Stomach (tissue), 9 donors: ENCODE measurements around the gene SERPINF2. TPM values are rescaled to one million over a fixed set of nuclear protein-coding genes. Genes with fewer than 3 reads are reported as not detected.

Source experiments
- DNase-seq, 2 donors: peaks; one replicate each; pipeline versions ENCODE4 v3.0.0 to v3.0.0-alpha.2; 2013 to 2019
- H3K27ac ChIP-seq, 5 donors: fragments of 200-600 bp in 4 of 5; sonication (generic) in 4 of 5; one replicate each; pipeline ENCODE4 v1.5.1; 2013 to 2019; ENCODE audit warnings: mild to moderate bottlenecking in 1 of 5, moderate library complexity in 1 of 5
- H3K27me3 ChIP-seq, 3 donors: fragments of 200-600 bp; sonication (generic); one replicate each; pipeline ENCODE4 v1.5.1; 2017 to 2019; ENCODE audit warnings: mixed run types in 1 of 3
- H3K36me3 ChIP-seq, 4 donors: fragments of 200-600 bp; sonication (generic); 1 replicate in 3 of 4; 2 replicates in 1 of 4; pipeline ENCODE4 v1.5.1; 2016 to 2019
- H3K4me1 ChIP-seq, 4 donors: fragments of 200-600 bp; sonication (generic); one replicate each; pipeline ENCODE4 v1.5.1; 2016 to 2019
- H3K4me3 ChIP-seq, 4 donors: fragments of 200-600 bp; sonication (generic) in 3 of 4; one replicate each; pipeline ENCODE4 v1.5.1; 2016 to 2019; ENCODE audit warnings: mild to moderate bottlenecking in 1 of 4
- H3K9me3 ChIP-seq, 4 donors: fragments of 200-600 bp; sonication (generic); one replicate each; pipeline ENCODE4 v1.5.1; 2016 to 2019
- EP300 ChIP-seq: sonication (generic); formaldehyde crosslinking; IDR thresholded peaks from one replicate; pipeline ENCODE4 v1.6.1; 2017; ENCODE audit warnings: antibody characterized with exemption
- POLR2A ChIP-seq, 4 donors: fragments of 450-650 bp; IDR thresholded peaks; one replicate each; pipeline ENCODE4 v1.6.1; 2016; ENCODE audit warnings: antibody characterized with exemption in 4 of 4, control low read depth in 2 of 4, mild to moderate bottlenecking in 1 of 4, moderate library complexity in 1 of 4
- POLR2AphosphoS5 ChIP-seq, 3 donors: sonication (generic); formaldehyde crosslinking; IDR thresholded peaks; one replicate each; pipeline ENCODE4 v1.6.1; 2016; ENCODE audit warnings: antibody characterized with exemption in 3 of 3
- WGBS, 5 donors: extraction: QIAGEN DNeasy Blood & Tissue Kit in 3 of 5; methylation state at CpG; one replicate each; pipeline versions ENCODE4 v1.1.5 to v1.1.7; 2013 to 2018; 5-methylcytosine and 5-hydroxymethylcytosine counted together
- intact Hi-C: fragments of 100-400 bp; cut with DNase I; formaldehyde crosslinking; loops from one replicate; pipeline ENCODE4 v1.15.1; 2023; ENCODE audit warnings: low total_unique reads
- polyA plus RNA-seq, 3 donors: library from polyadenylated mRNA; stranded (reverse); fragments of 200-250 nt; gene quantifications; one replicate each; pipeline ENCODE4 v1.2.3, GENCODE V29; 2013
- total RNA-seq, 5 donors: library from RNA; depleted of rRNA; stranded (reverse); fragments of >200 nt; gene quantifications; one replicate each; pipeline versions ENCODE4 v1.1.0 to v1.2.3, GENCODE V29; 2014 to 2016
- TF ChIP-seq, protein P1 (sequence below), 7 experiments: fragments of 450-650 bp in 4 of 7; fragments of 200-600 bp in 3 of 7; sonication (generic) in 3 of 7; IDR thresholded peaks; one replicate each; pipeline ENCODE4 v1.5.1; 2016 to 2019; ENCODE audit warnings: antibody characterized with exemption in 7 of 7, control low read depth in 2 of 7, mild to moderate bottlenecking in 1 of 7
- donor health status: healthy with polysubstance abuse.
- donor health status: Bipolar disorder and iron deficiency.
- donor health status: healthy.

SERPINF2 gene
- total and polyA plus RNA-seq, 8 donors, result 0.45 to 5.2 (median 1.3) TPM

DNA sequence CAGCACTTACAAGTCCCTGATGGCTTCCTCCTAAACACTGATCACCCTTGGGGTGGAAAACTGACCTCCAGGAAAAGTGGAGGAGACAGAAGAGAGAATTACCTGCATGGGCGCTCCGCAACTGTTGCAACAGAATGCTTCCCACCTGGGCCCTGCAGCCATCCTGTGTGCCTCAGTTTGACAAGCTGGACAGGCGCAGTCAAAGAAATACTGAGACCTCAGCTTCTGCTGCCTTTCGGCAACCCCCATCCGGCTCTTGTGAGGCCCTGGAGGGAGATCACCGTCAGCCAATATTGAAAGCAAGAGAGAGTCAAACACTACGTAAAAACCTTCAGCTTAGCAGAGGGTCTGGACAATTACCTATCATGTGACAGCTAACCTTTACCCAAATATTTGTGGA is 44.0 kb downstream of the SERPINF2 start:
- intact Hi-C loops, result no loop called here
- peaks cover 16 to 47% (median 32%) of the 10 kb centered on the region in 4 donors for H3K4me1 ChIP-seq
- peak in 1 of 2 donors; percentile 7 for DNase-seq

DNA sequence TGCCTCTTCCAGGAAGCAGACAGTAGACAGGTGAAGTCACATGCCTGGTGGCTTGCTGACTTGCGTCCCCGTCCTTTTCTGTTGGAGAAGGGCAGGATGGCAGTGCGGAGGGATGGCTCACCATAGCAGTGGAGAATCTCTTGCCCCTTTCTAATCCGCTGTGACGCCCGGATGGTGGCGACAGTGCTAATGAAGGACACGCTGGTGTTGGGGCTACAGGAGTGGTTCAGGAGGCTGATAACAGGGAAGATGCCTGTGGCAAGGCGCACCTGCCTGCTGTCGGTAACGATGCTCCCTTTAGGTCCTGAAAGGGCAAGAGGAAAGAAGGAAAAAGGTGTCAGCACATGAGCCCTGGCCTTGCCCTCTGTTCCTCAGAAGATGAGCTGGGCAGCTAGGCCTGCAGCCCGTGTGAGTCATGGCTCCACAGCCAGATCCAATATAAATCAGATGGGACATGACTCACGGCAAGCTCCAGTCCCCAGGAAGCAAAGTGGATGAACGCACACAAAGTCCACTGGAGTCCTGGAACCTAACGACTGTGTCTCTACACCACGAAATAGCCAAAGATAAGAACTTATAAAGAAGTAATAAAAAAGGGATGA is 44.7 kb downstream of the SERPINF2 start:
- H3K27me3 ChIP-seq, result no peaks in the 10 kb centered on the region
- WGBS, 5 donors, result 66 to 80% (median 72%) methylated on average over 16 of the region's 16 CpGs
- TF ChIP-seq POLR2AphosphoS5 (IDR thresholded peaks at IDR 0.05) (peak in 2 of 3 donors; percentile 55 to 77), EP300 (no peak), POLR2A (IDR thresholded peaks at IDR 0.05) (no peak)
- TF ChIP-seq, protein P1, sequence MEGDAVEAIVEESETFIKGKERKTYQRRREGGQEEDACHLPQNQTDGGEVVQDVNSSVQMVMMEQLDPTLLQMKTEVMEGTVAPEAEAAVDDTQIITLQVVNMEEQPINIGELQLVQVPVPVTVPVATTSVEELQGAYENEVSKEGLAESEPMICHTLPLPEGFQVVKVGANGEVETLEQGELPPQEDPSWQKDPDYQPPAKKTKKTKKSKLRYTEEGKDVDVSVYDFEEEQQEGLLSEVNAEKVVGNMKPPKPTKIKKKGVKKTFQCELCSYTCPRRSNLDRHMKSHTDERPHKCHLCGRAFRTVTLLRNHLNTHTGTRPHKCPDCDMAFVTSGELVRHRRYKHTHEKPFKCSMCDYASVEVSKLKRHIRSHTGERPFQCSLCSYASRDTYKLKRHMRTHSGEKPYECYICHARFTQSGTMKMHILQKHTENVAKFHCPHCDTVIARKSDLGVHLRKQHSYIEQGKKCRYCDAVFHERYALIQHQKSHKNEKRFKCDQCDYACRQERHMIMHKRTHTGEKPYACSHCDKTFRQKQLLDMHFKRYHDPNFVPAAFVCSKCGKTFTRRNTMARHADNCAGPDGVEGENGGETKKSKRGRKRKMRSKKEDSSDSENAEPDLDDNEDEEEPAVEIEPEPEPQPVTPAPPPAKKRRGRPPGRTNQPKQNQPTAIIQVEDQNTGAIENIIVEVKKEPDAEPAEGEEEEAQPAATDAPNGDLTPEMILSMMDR (IDR thresholded peaks at IDR 0.05), result no peak
- peaks cover 16 to 42% (median 28%) of the 10 kb centered on the region in 4 donors for H3K4me1 ChIP-seq
- no peak overlapping the region for H3K4me3 ChIP-seq
- H3K36me3 ChIP-seq, result peaks cover 0 to 36% (median 32%) of the 10 kb centered on the region in 4 donors
- intact Hi-C loops, result no loop called here
- no peaks in the 10 kb centered on the region for H3K9me3 ChIP-seq
- peak; percentile 43 to 51 for DNase-seq
- H3K27ac ChIP-seq, result peak overlapping the region; percentile 57 to 94 (median 84)

More for the DNA sequence above, 44.0 kb downstream of the SERPINF2 start:
- no peak overlapping the region for H3K4me3 ChIP-seq
- peak overlapping the region in 4 of 5 donors; percentile 81 to 94 (median 87) for H3K27ac ChIP-seq
- TF ChIP-seq EP300, result no peak
- TF ChIP-seq, protein P1 (IDR thresholded peaks at IDR 0.05), result no peak
- no peak for TF ChIP-seq POLR2A (IDR thresholded peaks at IDR 0.05)
- peak in 1 of 3 donors; percentile 26 for TF ChIP-seq POLR2AphosphoS5 (IDR thresholded peaks at IDR 0.05)
- H3K36me3 ChIP-seq, result peaks cover 0 to 35% (median 30%) of the 10 kb centered on the region in 4 donors
- no peaks in the 10 kb centered on the region for H3K9me3 ChIP-seq
- 82 to 88% (median 86%) methylated on average over 7 of the region's 7 CpGs for WGBS, 5 donors
- no peaks in the 10 kb centered on the region for H3K27me3 ChIP-seq

DNA sequence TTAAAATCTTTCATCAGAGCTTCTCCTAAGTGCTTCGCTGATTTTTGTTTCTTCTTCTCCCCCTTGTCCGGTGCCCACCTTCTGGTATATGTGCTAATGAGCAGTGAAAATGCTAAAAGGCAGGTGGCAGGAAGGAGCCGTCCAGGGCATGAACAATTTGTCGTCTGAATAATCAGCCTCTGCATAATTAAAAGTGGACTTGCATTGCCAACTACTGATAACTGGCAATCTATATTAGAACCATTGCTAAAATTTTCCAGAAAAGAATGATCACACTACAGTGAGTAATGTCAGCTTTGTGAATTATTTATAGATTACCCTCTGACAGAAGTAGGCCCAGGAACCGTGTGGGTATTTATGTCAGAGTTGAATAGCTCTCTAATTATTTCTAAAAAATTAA is 47.3 kb downstream of the SERPINF2 start:
- peak in 1 of 2 donors; percentile 15 for DNase-seq
- intact Hi-C loops, result no loop called here
- Histone ChIP-seq H3K27me3 (no peaks in the 10 kb centered on the region), H3K4me1 (peaks cover 8 to 25% (median 13%) of the 10 kb centered on the region in 4 donors), H3K36me3 (peaks cover 0 to 25% (median 23%) of the 10 kb centered on the region in 4 donors), H3K9me3 (no peaks in the 10 kb centered on the region), H3K27ac (no peak overlapping the region), H3K4me3 (no peak overlapping the region)
- TF ChIP-seq POLR2AphosphoS5 (IDR thresholded peaks at IDR 0.05) (no peak), POLR2A (IDR thresholded peaks at IDR 0.05) (no peak), EP300 (no peak)
- TF ChIP-seq, protein P1 (IDR thresholded peaks at IDR 0.05), result no peak
- 56 to 67% (median 64%) methylated on average over 5 of the region's 5 CpGs for WGBS, 5 donors

DNA sequence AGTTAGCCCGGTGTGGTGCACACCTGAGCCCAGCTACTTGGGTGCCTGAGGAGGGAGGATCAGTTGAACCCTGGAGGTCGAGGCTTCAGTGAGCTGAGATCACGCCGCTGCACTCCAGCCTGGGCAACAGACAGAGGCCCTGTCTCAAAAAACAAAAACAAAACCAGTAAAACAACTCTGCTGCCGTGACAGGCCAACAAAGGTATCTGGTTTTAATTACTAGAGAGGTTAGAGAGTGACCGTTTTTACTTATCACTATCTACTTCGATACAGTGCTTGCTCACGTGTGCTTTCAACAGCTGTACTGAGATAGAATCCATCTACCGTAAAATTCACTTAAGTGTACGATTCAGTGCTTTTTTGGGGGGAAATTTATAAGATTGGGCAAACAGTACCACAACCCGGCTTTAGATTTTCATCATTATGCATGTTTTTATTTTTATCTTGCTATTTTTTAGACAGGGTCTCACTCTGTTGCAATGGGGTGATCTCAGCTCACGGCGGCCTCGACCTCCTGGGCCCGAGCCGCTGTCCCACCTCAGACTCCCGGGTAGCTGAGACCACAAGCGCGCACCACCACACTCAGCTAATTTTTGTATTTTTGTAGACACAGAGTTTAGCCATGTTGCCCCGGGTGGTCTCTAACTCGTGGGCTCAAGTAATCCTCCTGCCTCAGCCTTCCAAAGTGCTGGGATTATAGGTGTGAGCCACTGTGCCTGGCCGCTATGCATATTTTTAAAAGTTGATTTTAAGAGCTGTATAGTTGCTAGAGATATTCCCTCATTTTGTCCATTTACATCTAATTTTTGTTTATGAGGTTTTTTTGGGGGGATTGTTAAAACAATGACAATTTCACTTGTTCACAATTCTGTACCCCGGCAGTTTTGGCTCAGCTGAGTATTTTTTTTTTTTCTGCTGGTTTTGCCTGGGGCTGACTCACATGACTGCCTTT is 50.1 kb downstream of the SERPINF2 start:
- no peaks in the 10 kb centered on the region for H3K9me3 ChIP-seq
- H3K4me3 ChIP-seq, result no peak overlapping the region
- intact Hi-C loops, result no loop called here
- H3K36me3 ChIP-seq, result peaks cover 0 to 11% (median 9%) of the 10 kb centered on the region in 4 donors
- DNase-seq, result no peak
- TF ChIP-seq EP300 (no peak), POLR2AphosphoS5 (IDR thresholded peaks at IDR 0.05) (no peak), POLR2A (IDR thresholded peaks at IDR 0.05) (no peak)
- TF ChIP-seq, protein P1 (IDR thresholded peaks at IDR 0.05), result no peak
- no peaks in the 10 kb centered on the region for H3K27me3 ChIP-seq
- peaks cover 0 to 19% (median 6%) of the 10 kb centered on the region in 4 donors for H3K4me1 ChIP-seq
- 76 to 90% (median 88%) methylated on average over 23 of the region's 23 CpGs for WGBS, 5 donors
- no peak overlapping the region for H3K27ac ChIP-seq
